ENCODE data around the gene MERTK. TPM values are rescaled to one million over a fixed set of nuclear protein-coding genes. Genes with fewer than 3 reads are reported as not detected.

MERTK gene
- total RNA-seq, 1 experiment from 2014 or later, result 14.5 TPM

DNA sequence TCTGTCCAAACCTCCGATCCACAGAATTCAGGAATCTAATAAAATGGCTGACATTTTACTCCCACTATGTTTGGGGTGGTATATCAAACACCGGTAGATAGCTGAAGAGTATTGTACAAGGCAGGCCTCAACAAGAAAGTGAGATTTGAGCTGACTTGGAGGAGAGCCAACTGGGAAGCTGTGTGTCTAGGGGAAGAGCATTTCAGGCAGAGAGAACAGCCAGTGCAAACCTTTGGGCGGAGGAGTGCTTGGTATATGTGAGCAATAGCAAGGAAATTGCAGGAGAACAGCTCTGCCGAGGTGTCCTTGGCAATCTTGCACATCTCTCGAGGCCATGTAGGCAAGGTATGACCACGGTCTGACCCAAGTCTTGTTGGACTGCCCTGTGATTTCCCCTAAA is 1.8 kb upstream of the MERTK start:
- DNase-seq (ENCODE audit: low read depth, low spot score) (no peak), ATAC-seq (no peak)
- no TSS peak for BruUV-seq (replicated peaks)
- Histone ChIP-seq H3K4me3 (ENCODE audit: low read depth in 2 of 2, low read length in 2 of 2) (no peak overlapping the region), H3K9me3 (ENCODE audit: control insufficient read depth, insufficient read depth, low read depth, low read length) (no peaks in the 10 kb centered on the region), H3K27me3 (ENCODE audit: control insufficient read depth, insufficient read depth, low read length) (no peaks in the 10 kb centered on the region), H3K27ac (ENCODE audit: low read length) (no peak overlapping the region), H3K36me3 (ENCODE audit: control insufficient read depth, insufficient read depth, low read length) (no peaks in the 10 kb centered on the region), H3K4me1 (ENCODE audit: control insufficient read depth, insufficient read depth, low read length) (peaks cover 16% of the 10 kb centered on the region)
- ChIA-PET POLR2A (no interaction called here), CTCF (no interaction called here)
- TF ChIP-seq TCF7L2 (IDR thresholded peaks at IDR 0.05; ENCODE audit: low read depth, low read length) (no peak), CTCF (IDR thresholded peaks at IDR 0.05) (no peak), POLR2AphosphoS5 (IDR thresholded peaks at IDR 0.05; ENCODE audit: low read depth, low read length) (no peak), SIN3A (IDR thresholded peaks at IDR 0.05; ENCODE audit: borderline replicate concordance, insufficient read depth, low read depth, low read length) (no peak)
- TF ChIP-seq, protein P1, sequence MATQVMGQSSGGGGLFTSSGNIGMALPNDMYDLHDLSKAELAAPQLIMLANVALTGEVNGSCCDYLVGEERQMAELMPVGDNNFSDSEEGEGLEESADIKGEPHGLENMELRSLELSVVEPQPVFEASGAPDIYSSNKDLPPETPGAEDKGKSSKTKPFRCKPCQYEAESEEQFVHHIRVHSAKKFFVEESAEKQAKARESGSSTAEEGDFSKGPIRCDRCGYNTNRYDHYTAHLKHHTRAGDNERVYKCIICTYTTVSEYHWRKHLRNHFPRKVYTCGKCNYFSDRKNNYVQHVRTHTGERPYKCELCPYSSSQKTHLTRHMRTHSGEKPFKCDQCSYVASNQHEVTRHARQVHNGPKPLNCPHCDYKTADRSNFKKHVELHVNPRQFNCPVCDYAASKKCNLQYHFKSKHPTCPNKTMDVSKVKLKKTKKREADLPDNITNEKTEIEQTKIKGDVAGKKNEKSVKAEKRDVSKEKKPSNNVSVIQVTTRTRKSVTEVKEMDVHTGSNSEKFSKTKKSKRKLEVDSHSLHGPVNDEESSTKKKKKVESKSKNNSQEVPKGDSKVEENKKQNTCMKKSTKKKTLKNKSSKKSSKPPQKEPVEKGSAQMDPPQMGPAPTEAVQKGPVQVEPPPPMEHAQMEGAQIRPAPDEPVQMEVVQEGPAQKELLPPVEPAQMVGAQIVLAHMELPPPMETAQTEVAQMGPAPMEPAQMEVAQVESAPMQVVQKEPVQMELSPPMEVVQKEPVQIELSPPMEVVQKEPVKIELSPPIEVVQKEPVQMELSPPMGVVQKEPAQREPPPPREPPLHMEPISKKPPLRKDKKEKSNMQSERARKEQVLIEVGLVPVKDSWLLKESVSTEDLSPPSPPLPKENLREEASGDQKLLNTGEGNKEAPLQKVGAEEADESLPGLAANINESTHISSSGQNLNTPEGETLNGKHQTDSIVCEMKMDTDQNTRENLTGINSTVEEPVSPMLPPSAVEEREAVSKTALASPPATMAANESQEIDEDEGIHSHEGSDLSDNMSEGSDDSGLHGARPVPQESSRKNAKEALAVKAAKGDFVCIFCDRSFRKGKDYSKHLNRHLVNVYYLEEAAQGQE (IDR thresholded peaks at IDR 0.05; ENCODE audit: insufficient read depth in 1 of 2, low read depth in 2 of 2, low read length in 1 of 2), result no peak
- intact Hi-C loops (cut with micrococcal nuclease; ENCODE audit: unreplicated experiment), result no loop called here
- in situ Hi-C loops (cut with HindIII; ENCODE audit: low pct_unique_long_range_greater_than_20kb, low sequenced_read_pairs), result no loop called here

DNA sequence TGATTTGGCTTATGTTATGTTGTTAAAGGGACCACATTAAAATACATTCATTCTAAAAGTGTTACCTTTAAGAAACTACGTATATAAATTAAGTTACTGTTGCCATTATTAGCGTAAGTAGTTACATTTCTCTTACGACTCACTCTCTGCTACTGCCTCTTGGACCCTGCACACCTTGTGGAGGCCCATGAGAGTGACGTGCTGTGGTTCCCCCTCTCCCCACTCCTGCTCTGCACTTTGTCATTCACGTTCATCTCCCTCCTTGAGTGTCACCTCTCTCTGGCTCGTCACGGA is 830 bp upstream of the MERTK start:
- TF ChIP-seq, protein P1 (IDR thresholded peaks at IDR 0.05; ENCODE audit: insufficient read depth in 1 of 2, low read depth in 2 of 2, low read length in 1 of 2), result no peak
- no peak for TF ChIP-seq SIN3A (IDR thresholded peaks at IDR 0.05; ENCODE audit: borderline replicate concordance, insufficient read depth, low read depth, low read length)
- no peak for TF ChIP-seq TCF7L2 (IDR thresholded peaks at IDR 0.05; ENCODE audit: low read depth, low read length)
- no peak for TF ChIP-seq CTCF (IDR thresholded peaks at IDR 0.05)
- TF ChIP-seq POLR2AphosphoS5 (IDR thresholded peaks at IDR 0.05; ENCODE audit: low read depth, low read length), result no peak
- ATAC-seq, result peak; percentile 29; the same call in 1 of the 2 replicates
- in situ Hi-C loops (cut with HindIII; ENCODE audit: low pct_unique_long_range_greater_than_20kb, low sequenced_read_pairs), result no loop called here
- peaks cover 16% of the 10 kb centered on the region for H3K4me1 ChIP-seq (ENCODE audit: control insufficient read depth, insufficient read depth, low read length)
- no peaks in the 10 kb centered on the region for H3K36me3 ChIP-seq (ENCODE audit: control insufficient read depth, insufficient read depth, low read length)
- CTCF ChIA-PET, result no interaction called here
- H3K9me3 ChIP-seq (ENCODE audit: control insufficient read depth, insufficient read depth, low read depth, low read length), result no peaks in the 10 kb centered on the region
- H3K27me3 ChIP-seq (ENCODE audit: control insufficient read depth, insufficient read depth, low read length), result no peaks in the 10 kb centered on the region
- intact Hi-C loops (cut with micrococcal nuclease; ENCODE audit: unreplicated experiment), result no loop called here
- no TSS peak for BruUV-seq (replicated peaks)
- peak overlapping the region; percentile 54 to 78 for H3K4me3 ChIP-seq (ENCODE audit: low read depth in 2 of 2, low read length in 2 of 2)
- POLR2A ChIA-PET, result no interaction called here
- no peak for DNase-seq (ENCODE audit: low read depth, low spot score)
- H3K27ac ChIP-seq (ENCODE audit: low read length), result peak overlapping the region; percentile 84
